ENCODE measurements around the gene ACIN1.

GRCh38 chr14:23063601-23064000 is 31.3 kb downstream of the ACIN1 start:
- TF ChIP-seq EP300 (IDR thresholded peaks at IDR 0.05) (no peak), CTCF (IDR thresholded peaks at IDR 0.05) (no peak), POLR2A (IDR thresholded peaks at IDR 0.05) (no peak), POLR2AphosphoS5 (IDR thresholded peaks at IDR 0.05) (no peak)

Data from upper lobe of left lung (tissue), 4 donors.